CD4-positive, alpha-beta T cell treated with Interleukin-21 for 1 hour (primary cell): ENCODE data around the gene RAB7B.
A peak's percentile ranks its signal among the peaks of the same experiment; 100 is the strongest.
"Not testable (repeated sequence)": the region's sequence is repeated elsewhere in the genome, so short reads cannot be mapped to it uniquely, and the experiment has no call there.

ENCODE experiments used
- DNase-seq: peaks from one replicate; pipeline ENCODE4 v3.0.0-alpha.2; 2020

The RAB7B gene

GRCh38 chr1:206021626-206022365 is 18.6 kb upstream of the RAB7B start:
- DNase-seq: no peak

- DNase-seq: no peak
These were observed 17.9 kb upstream of the RAB7B start for GRCh38 chr1:206021008-206021625.

GRCh38 chr1:206020393-206021007 is 17.3 kb upstream of the RAB7B start:
- DNase-seq: no peak

GRCh38 chr1:206015071-206015470 is 11.9 kb upstream of the RAB7B start:
- no peak for DNase-seq

GRCh38 chr1:206014601-206015000 is 11.4 kb upstream of the RAB7B start:
- no peak for DNase-seq

- no peak for DNase-seq
These were observed 10.0 kb upstream of the RAB7B start for GRCh38 chr1:206013026-206013795.

GRCh38 chr1:206012086-206012859 is 9.1 kb upstream of the RAB7B start:
- peak; percentile 49 for DNase-seq

- DNase-seq: no peak
These were observed 7.9 kb upstream of the RAB7B start for GRCh38 chr1:206011057-206011456.

- DNase-seq: no peak
These were observed 6.9 kb upstream of the RAB7B start for GRCh38 chr1:206010060-206010459.

- no peak for DNase-seq
These were observed 3.8 kb upstream of the RAB7B start for GRCh38 chr1:206006946-206007345.

- no peak for DNase-seq
These were observed 2.6 kb upstream of the RAB7B start for GRCh38 chr1:206005778-206006180.

- no peak for DNase-seq
These were observed 2.0 kb upstream of the RAB7B start for GRCh38 chr1:206005234-206005633.

- DNase-seq: no peak
These were observed 1.6 kb upstream of the RAB7B start for GRCh38 chr1:206004826-206005225.

GRCh38 chr1:206003854-206004800 is 932 bp upstream of the RAB7B start:
- DNase-seq: no peak

- DNase-seq: no peak
These were observed 1.0 kb downstream of the RAB7B start for GRCh38 chr1:206002160-206002559.

GRCh38 chr1:206001476-206001888 is 1.7 kb downstream of the RAB7B start:
- no peak for DNase-seq

- DNase-seq: no peak
These were observed 2.4 kb downstream of the RAB7B start for GRCh38 chr1:206000641-206001339.

- no peak for DNase-seq
These were observed 4.5 kb downstream of the RAB7B start for GRCh38 chr1:205998457-205999241.

GRCh38 chr1:205996641-205997040 is 6.6 kb downstream of the RAB7B start:
- DNase-seq: not testable (repeated sequence)

- no peak for DNase-seq
These were observed 8.8 kb downstream of the RAB7B start for GRCh38 chr1:205994346-205994745.
